DOHH2 (cell line): ENCODE data around the gene SLC35B2.

ENCODE experiments used
- CTCF ChIP-seq: fragments of 200-600 bp; sonication (generic); IDR thresholded peaks from one replicate; pipeline ENCODE4 v1.5.1; 2014; ENCODE audit warnings: antibody characterized with exemption, mild to moderate bottlenecking, low read depth, low read length; ENCODE audit not compliant: poor library complexity, severe bottlenecking
- EZH2phosphoT487 ChIP-seq: fragments of 200-600 bp; sonication (generic); IDR thresholded peaks from 2 replicates; pipeline ENCODE4 v1.6.1; 2017; ENCODE audit warnings: borderline replicate concordance, mild to moderate bottlenecking, antibody characterized with exemption, low read length, moderate library complexity, mixed read lengths

- TF ChIP-seq CTCF (no peak), EZH2phosphoT487 (no peak)
Measured at GRCh38 chr6:44237021-44237812, 20.1 kb downstream of the SLC35B2 start.
